Measurements from ENCODE around the gene TRIM2.

- no peak for TF ChIP-seq CTCF (conservative IDR thresholded peaks at IDR 0.05)
- TF ChIP-seq EZH2 (IDR thresholded peaks at IDR 0.05; ENCODE audit: low read depth) = no peak
Observed at GRCh38 chr4:153210727-153211126, 6.5 kb downstream of the TRIM2 start.

Data from PC-9 (cell line).